Natural killer cell (primary cell): ENCODE data around the gene HS6ST2. TPM values are rescaled to one million over a fixed set of nuclear protein-coding genes. Genes with fewer than 3 reads are reported as not detected.

ENCODE experiments used
- ATAC-seq, 3 donors: fragments of 150-1000 bp in 2 of 3; fragments of 200-7000 bp in 1 of 3; cut with Tn5 transposase; 1 replicate in 1 of 3; 2 replicates in 2 of 3; pipeline ENCODE4 v1.10.0; 2021; ENCODE audit warnings: mild to moderate bottlenecking in 2 of 3, moderate library complexity in 2 of 3
- DNase-seq, 2 donors: peaks; one replicate each; pipeline versions ENCODE4 v3.0.0 to v3.0.0-alpha.2; 2013 to 2021; ENCODE audit warnings: mixed read lengths in 1 of 2
- H3K27ac ChIP-seq: one replicate; pipeline ENCODE4 v1.5.1; 2013; ENCODE audit warnings: mild to moderate bottlenecking, low read length
- H3K27me3 ChIP-seq: one replicate; pipeline ENCODE4 v1.6.1; 2013; ENCODE audit warnings: low read length; ENCODE audit not compliant: control insufficient read depth, insufficient read depth
- H3K36me3 ChIP-seq: one replicate; pipeline ENCODE4 v1.6.1; 2013; ENCODE audit warnings: low read length; ENCODE audit not compliant: control insufficient read depth, insufficient read depth
- H3K4me1 ChIP-seq: one replicate; pipeline ENCODE4 v1.6.1; 2013; ENCODE audit warnings: low read length; ENCODE audit not compliant: control insufficient read depth, insufficient read depth
- H3K4me3 ChIP-seq: one replicate; pipeline ENCODE4 v1.5.1; 2013; ENCODE audit warnings: low read length
- H3K9me3 ChIP-seq: one replicate; pipeline ENCODE4 v1.6.1; 2013; ENCODE audit warnings: low read length; ENCODE audit not compliant: control insufficient read depth, insufficient read depth
- H3K27ac Mint-ChIP-seq, 2 donors: one replicate each; pipeline ENCODE4 v1.8.0; 2022; ENCODE audit warnings: mild to moderate bottlenecking in 2 of 2, mixed read lengths in 2 of 2, moderate library complexity in 1 of 2
- H3K27me3 Mint-ChIP-seq, 2 donors: one replicate each; pipeline ENCODE4 v1.8.0; 2022; ENCODE audit warnings: low read depth in 2 of 2, mixed read lengths in 2 of 2
- H3K36me3 Mint-ChIP-seq: one replicate; pipeline ENCODE4 v1.8.0; 2022; ENCODE audit warnings: mixed read lengths
- H3K4me1 Mint-ChIP-seq, 2 donors: one replicate each; pipeline ENCODE4 v1.8.0; 2022; ENCODE audit warnings: mixed read lengths in 2 of 2
- H3K4me3 Mint-ChIP-seq: one replicate; pipeline ENCODE4 v1.8.0; 2022; ENCODE audit warnings: mild to moderate bottlenecking, moderate library complexity, mixed read lengths
- H3K9me3 Mint-ChIP-seq, 2 donors: one replicate each; pipeline ENCODE4 v1.8.0; 2022; ENCODE audit warnings: mixed read lengths in 2 of 2
- WGBS: methylation state at CpG from one replicate; pipeline ENCODE4 v1.1.7; 2013; ENCODE audit warnings: missing lambda C conversion rate; ENCODE audit not compliant: insufficient coverage; 5-methylcytosine and 5-hydroxymethylcytosine counted together
- intact Hi-C: fragments of 100-400 bp; cut with micrococcal nuclease; formaldehyde crosslinking; loops from one replicate; pipeline ENCODE4 v1.14.2; 2022
- total RNA-seq, 4 donors: library from RNA; stranded (reverse); fragments of 120-200 nt in 1 of 4; gene quantifications; one replicate each; pipeline versions ENCODE4 v1.2.3 to v1.2.4, GENCODE V29; 2013 to 2022
- TF ChIP-seq, protein P1 (sequence below): fragments of 200-600 bp; IDR thresholded peaks from one replicate; pipeline ENCODE4 v1.8.0; 2022; ENCODE audit warnings: antibody characterized with exemption

The HS6ST2 gene
- total RNA-seq, 3 donors from 2014 or later (not counting 1 experiment from before 2014, with no cell fraction given): not detected

DNA sequence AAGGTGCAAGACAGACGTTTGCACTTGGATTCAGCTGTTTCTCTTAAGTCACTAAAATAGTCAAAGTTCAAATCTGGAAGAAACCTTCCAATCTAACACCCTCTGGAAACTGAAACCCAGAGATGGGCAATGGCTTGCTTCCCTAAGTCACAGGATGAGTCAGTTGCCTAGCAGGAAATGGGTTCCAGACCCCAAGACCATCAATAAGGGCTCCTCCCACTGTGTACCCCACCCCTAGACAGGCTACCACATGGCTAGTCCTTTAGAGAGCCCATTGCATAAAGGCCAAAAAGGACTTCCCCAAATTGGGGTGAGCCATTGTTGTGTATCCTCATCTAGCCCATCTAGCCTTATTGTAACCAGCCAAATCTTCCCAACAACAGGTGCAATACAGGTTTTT, 216.2 kb downstream of the HS6ST2 start:
- intact Hi-C loops: no loop called here
- WGBS: no CpG with 5 or more reads among the region's 1 CpG
- Histone ChIP-seq H3K27ac (no peak overlapping the region), H3K36me3 (no peaks in the 10 kb centered on the region), H3K4me3 (no peak overlapping the region), H3K27me3 (no peaks in the 10 kb centered on the region), H3K9me3 (no peaks in the 10 kb centered on the region), H3K4me1 (peaks cover 45% of the 10 kb centered on the region)
- Mint-ChIP-seq H3K36me3 (no peaks in the 10 kb centered on the region), H3K27ac (no peak overlapping the region), H3K27me3 (peaks cover 0 to 44% of the 10 kb centered on the region in 2 donors), H3K9me3 (no peaks in the 10 kb centered on the region), H3K4me3 (no peak overlapping the region), H3K4me1 (peaks cover 42 to 49% of the 10 kb centered on the region in 2 donors)
- TF ChIP-seq, protein P1, sequence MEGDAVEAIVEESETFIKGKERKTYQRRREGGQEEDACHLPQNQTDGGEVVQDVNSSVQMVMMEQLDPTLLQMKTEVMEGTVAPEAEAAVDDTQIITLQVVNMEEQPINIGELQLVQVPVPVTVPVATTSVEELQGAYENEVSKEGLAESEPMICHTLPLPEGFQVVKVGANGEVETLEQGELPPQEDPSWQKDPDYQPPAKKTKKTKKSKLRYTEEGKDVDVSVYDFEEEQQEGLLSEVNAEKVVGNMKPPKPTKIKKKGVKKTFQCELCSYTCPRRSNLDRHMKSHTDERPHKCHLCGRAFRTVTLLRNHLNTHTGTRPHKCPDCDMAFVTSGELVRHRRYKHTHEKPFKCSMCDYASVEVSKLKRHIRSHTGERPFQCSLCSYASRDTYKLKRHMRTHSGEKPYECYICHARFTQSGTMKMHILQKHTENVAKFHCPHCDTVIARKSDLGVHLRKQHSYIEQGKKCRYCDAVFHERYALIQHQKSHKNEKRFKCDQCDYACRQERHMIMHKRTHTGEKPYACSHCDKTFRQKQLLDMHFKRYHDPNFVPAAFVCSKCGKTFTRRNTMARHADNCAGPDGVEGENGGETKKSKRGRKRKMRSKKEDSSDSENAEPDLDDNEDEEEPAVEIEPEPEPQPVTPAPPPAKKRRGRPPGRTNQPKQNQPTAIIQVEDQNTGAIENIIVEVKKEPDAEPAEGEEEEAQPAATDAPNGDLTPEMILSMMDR: no peak
- DNase-seq (no peak), ATAC-seq (peak in 2 of 3 donors; percentile 8 to 9)

DNA sequence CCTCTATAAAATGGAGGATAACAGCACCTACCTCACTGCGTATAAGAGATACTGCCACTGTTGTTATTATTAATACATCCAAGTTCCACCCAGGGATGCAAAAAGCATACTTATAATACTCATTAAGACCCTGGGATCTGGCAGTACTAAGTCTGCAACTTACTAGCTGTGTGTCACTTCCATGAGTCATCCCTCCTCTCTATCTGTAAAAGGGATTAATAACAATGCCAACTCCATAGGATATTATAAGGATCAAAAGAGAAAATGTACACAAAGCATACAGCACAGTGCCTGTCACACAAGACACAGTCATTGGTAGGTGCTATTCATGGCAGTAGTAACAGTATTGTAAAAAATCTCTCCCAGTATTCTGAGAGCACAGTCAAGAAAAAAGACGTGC, 216.7 kb downstream of the HS6ST2 start:
- Histone ChIP-seq H3K9me3 (no peaks in the 10 kb centered on the region), H3K27me3 (no peaks in the 10 kb centered on the region), H3K4me1 (peaks cover 49% of the 10 kb centered on the region), H3K4me3 (no peak overlapping the region), H3K27ac (no peak overlapping the region), H3K36me3 (no peaks in the 10 kb centered on the region)
- 80% methylated on average over 2 of the region's 2 CpGs for WGBS
- no peak overlapping the region for H3K27ac Mint-ChIP-seq
- intact Hi-C loops: no loop called here
- H3K4me3 Mint-ChIP-seq: no peak overlapping the region
- no peaks in the 10 kb centered on the region for H3K9me3 Mint-ChIP-seq
- no peak for DNase-seq
- H3K27me3 Mint-ChIP-seq: peaks cover 0 to 38% of the 10 kb centered on the region in 2 donors
- ATAC-seq: no peak
- H3K4me1 Mint-ChIP-seq: peaks cover 43 to 54% of the 10 kb centered on the region in 2 donors
- no peaks in the 10 kb centered on the region for H3K36me3 Mint-ChIP-seq
- TF ChIP-seq, protein P1: no peak

DNA sequence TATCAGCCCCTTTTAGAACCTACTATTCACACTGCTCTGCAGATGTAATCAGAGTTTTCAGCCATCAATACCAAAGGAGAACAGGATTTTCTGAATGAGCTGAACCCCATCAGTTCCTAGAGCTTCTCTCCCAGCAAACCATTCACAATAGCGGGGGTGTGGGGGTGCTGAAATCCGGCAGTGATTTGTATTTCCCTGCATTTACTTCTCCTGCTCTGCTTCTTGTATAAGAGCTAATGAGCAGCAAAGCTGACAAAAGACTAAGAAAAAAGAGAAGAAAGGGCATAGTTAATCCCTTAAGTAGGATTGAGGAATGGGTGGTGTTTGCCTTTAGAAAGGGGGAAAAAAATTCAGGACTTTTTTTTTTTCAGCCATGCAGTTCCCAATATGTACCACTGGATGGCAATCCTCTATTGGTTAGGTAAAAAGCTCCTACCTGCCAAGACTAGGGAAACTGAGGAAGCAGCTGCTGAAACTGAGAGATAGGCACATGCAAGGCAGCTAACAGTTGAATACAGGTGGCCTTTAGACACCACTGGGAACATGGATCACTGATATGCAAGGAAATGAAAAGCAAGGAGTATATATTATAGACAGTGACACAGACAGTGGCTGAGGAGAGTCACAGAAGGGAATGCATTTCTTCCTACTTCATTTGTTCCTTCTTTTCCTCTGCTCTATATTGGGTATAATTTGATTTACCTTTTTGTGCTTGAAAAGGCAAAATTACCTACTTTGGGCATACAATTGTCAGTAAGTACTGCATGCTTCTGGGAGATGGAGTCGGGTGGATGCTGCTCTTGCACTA, 217.9 kb downstream of the HS6ST2 start:
- H3K4me3 ChIP-seq: no peak overlapping the region
- no peak overlapping the region for H3K27ac ChIP-seq
- H3K27me3 ChIP-seq: no peaks in the 10 kb centered on the region
- Mint-ChIP-seq H3K4me3 (no peak overlapping the region), H3K27ac (no peak overlapping the region), H3K36me3 (no peaks in the 10 kb centered on the region), H3K27me3 (peaks cover 0 to 30% of the 10 kb centered on the region in 2 donors), H3K4me1 (peaks cover 48 to 61% of the 10 kb centered on the region in 2 donors), H3K9me3 (no peaks in the 10 kb centered on the region)
- no peaks in the 10 kb centered on the region for H3K36me3 ChIP-seq
- intact Hi-C loops: no loop called here
- 100% methylated on average over 1 of the region's 3 CpGs for WGBS
- no peak for DNase-seq
- H3K4me1 ChIP-seq: peaks cover 49% of the 10 kb centered on the region
- ATAC-seq: no peak
- TF ChIP-seq, protein P1: peak; percentile 56
- no peaks in the 10 kb centered on the region for H3K9me3 ChIP-seq
